HepG2 (cell line): ENCODE measurements around the gene KLC4. TPM values are rescaled to one million over a fixed set of nuclear protein-coding genes. Genes with fewer than 3 reads are reported as not detected.

Source experiments
- ATM ChIP-seq: fragments of 450-650 bp; IDR thresholded peaks from 2 replicates; pipeline ENCODE4 v1.7.1; 2017; ENCODE audit warnings: mild to moderate bottlenecking, borderline replicate concordance
- CBX1 ChIP-seq: IDR thresholded peaks from one replicate; pipeline ENCODE4 v1.6.1; 2016; ENCODE audit warnings: antibody characterized with exemption, low read depth
- DBP ChIP-seq: sonication (generic); formaldehyde crosslinking; IDR thresholded peaks from 2 replicates; pipeline ENCODE4 v1.4.0; 2020; ENCODE audit warnings: missing genetic modification reagents; ENCODE audit errors: not compliant biosample characterization
- HNRNPLL ChIP-seq: fragments of 200-400 bp; formaldehyde crosslinking; IDR thresholded peaks from 2 replicates; pipeline ENCODE4 v1.6.1; 2017; ENCODE audit warnings: mild to moderate bottlenecking, low read depth, low read length; ENCODE audit not compliant: poor library complexity, severe bottlenecking
- JARID2 ChIP-seq: sonication (generic); formaldehyde crosslinking; IDR thresholded peaks from 2 replicates; pipeline ENCODE4 v1.8.1; 2023; ENCODE audit warnings: missing genetic modification reagents, inconsistent platforms; ENCODE audit not compliant: insufficient replicate concordance
- NKX3-1 ChIP-seq: sonication (generic); formaldehyde crosslinking; IDR thresholded peaks from 2 replicates; pipeline ENCODE4 v1.5.0; 2020; ENCODE audit warnings: missing genetic modification reagents
- NR3C1 ChIP-seq: sonication (generic); formaldehyde crosslinking; IDR thresholded peaks from 2 replicates; pipeline ENCODE4 v1.4.0; 2020; ENCODE audit warnings: missing genetic modification reagents
- RFXANK ChIP-seq: IDR thresholded peaks from 2 replicates; pipeline ENCODE4 v1.6.1; 2016
- SATB2 ChIP-seq: sonication (generic); formaldehyde crosslinking; IDR thresholded peaks from 2 replicates; pipeline ENCODE4 v1.5.0; 2020; ENCODE audit warnings: missing genetic modification reagents
- TCF12 ChIP-seq, 2 experiments: fragments of 450-650 bp in 1 of 2; sonication (generic) in 1 of 2; formaldehyde crosslinking in 1 of 2; IDR thresholded peaks; 2 replicates each; pipeline versions ENCODE4 v1.6.1 to v1.8.0; 2017 to 2022; ENCODE audit warnings: antibody characterized with exemption in 1 of 2, mild to moderate bottlenecking in 1 of 2, missing genetic modification reagents in 1 of 2, moderate library complexity in 1 of 2
- TGIF2 ChIP-seq: IDR thresholded peaks from 2 replicates; pipeline ENCODE4 v1.6.1; 2016; ENCODE audit warnings: control low read depth, missing compliant biosample characterization
- YY1 ChIP-seq: IDR thresholded peaks from 2 replicates; pipeline ENCODE4 v1.6.1; 2011; ENCODE audit warnings: low read length, low read depth, moderate library complexity, mild to moderate bottlenecking; ENCODE audit not compliant: insufficient read depth, insufficient replicate concordance
- ZBTB20 ChIP-seq: sonication (generic); formaldehyde crosslinking; IDR thresholded peaks from 2 replicates; pipeline ENCODE4 v1.8.1; 2023; ENCODE audit warnings: missing genetic modification reagents, low read depth, mild to moderate bottlenecking, borderline replicate concordance
- ZBTB7B ChIP-seq: sonication (generic); formaldehyde crosslinking; IDR thresholded peaks from 2 replicates; pipeline ENCODE4 v1.4.0; 2020; ENCODE audit warnings: missing genetic modification reagents
- ZFP36L1 ChIP-seq: sonication (generic); formaldehyde crosslinking; IDR thresholded peaks from 2 replicates; pipeline ENCODE4 v1.8.0; 2022; ENCODE audit warnings: mild to moderate bottlenecking, missing genetic modification reagents, moderate library complexity
- ZNF263 ChIP-seq: sonication (generic); formaldehyde crosslinking; IDR thresholded peaks from 2 replicates; pipeline ENCODE4 v1.4.0; 2020; ENCODE audit warnings: missing genetic modification reagents
- ZNF367 ChIP-seq: sonication (generic); formaldehyde crosslinking; IDR thresholded peaks from 2 replicates; pipeline ENCODE4 v1.4.0; 2020; ENCODE audit warnings: missing genetic modification reagents, borderline replicate concordance
- ZNF468 ChIP-seq: sonication (generic); formaldehyde crosslinking; IDR thresholded peaks from 2 replicates; pipeline ENCODE4 v1.8.0; 2022; ENCODE audit warnings: mild to moderate bottlenecking, moderate library complexity, missing genetic modification reagents
- ZNF550 ChIP-seq: sonication (generic); formaldehyde crosslinking; IDR thresholded peaks from 2 replicates; pipeline ENCODE4 v1.4.0; 2020; ENCODE audit warnings: mild to moderate bottlenecking, missing genetic modification reagents, borderline replicate concordance
- ZNF761 ChIP-seq: sonication (generic); formaldehyde crosslinking; conservative IDR thresholded peaks from 2 replicates; pipeline ENCODE4 v1.4.0; 2020; ENCODE audit warnings: mild to moderate bottlenecking, missing genetic modification reagents
- ZNF772 ChIP-seq: sonication (generic); formaldehyde crosslinking; IDR thresholded peaks from 2 replicates; pipeline ENCODE4 v1.5.0; 2020; ENCODE audit warnings: mild to moderate bottlenecking, missing genetic modification reagents
- ZNF792 ChIP-seq: IDR thresholded peaks from 2 replicates; pipeline ENCODE4 v1.6.1; 2016
- polyA plus RNA-seq, 8 experiments: library from polyadenylated mRNA; depleted of rRNA in 3 of 8; stranded (reverse) in 7 of 8; unstranded in 1 of 8; fragments of >200 nt; fragmentation: Illumina TruSeq in 4 of 8; extraction: Trizol in 4 of 8; gene quantifications; 2 replicates each; pipeline versions ENCODE4 v1.2.1 to v1.2.3, GENCODE V29; 2011 to 2016; ENCODE audit warnings: low read depth in 4 of 8, missing spikeins in 1 of 8, mixed read lengths in 1 of 8; ENCODE audit not compliant: insufficient read depth in 1 of 8
- total RNA-seq, 5 experiments: library from RNA; depleted of rRNA; stranded (reverse); fragments of >200 nt; fragmentation: Illumina TruSeq; extraction: Trizol; gene quantifications; 2 replicates each; pipeline ENCODE4 v1.2.3, GENCODE V29; 2016; ENCODE audit warnings: low read depth in 1 of 5
- TF ChIP-seq, protein P1 (sequence below): IDR thresholded peaks from 2 replicates; pipeline ENCODE4 v1.6.1; 2016; ENCODE audit warnings: missing compliant biosample characterization, missing genetic modification reagents, borderline replicate concordance
- TF ChIP-seq, protein P2 (sequence below): sonication (generic); formaldehyde crosslinking; IDR thresholded peaks from 2 replicates; pipeline ENCODE4 v1.8.0; 2022; ENCODE audit warnings: mild to moderate bottlenecking, missing genetic modification reagents; ENCODE audit not compliant: insufficient replicate concordance
- TF ChIP-seq, protein P3 (sequence below): IDR thresholded peaks from 2 replicates; pipeline ENCODE4 v1.6.1; 2016; ENCODE audit warnings: missing genetic modification reagents, missing compliant biosample characterization

KLC4 gene
- total and polyA plus RNA-seq, 2 of the 13 experiments (the other 11 are each of a cell fraction or from before 2014, with no cell fraction given) = 45.4 to 70.4 TPM

DNA sequence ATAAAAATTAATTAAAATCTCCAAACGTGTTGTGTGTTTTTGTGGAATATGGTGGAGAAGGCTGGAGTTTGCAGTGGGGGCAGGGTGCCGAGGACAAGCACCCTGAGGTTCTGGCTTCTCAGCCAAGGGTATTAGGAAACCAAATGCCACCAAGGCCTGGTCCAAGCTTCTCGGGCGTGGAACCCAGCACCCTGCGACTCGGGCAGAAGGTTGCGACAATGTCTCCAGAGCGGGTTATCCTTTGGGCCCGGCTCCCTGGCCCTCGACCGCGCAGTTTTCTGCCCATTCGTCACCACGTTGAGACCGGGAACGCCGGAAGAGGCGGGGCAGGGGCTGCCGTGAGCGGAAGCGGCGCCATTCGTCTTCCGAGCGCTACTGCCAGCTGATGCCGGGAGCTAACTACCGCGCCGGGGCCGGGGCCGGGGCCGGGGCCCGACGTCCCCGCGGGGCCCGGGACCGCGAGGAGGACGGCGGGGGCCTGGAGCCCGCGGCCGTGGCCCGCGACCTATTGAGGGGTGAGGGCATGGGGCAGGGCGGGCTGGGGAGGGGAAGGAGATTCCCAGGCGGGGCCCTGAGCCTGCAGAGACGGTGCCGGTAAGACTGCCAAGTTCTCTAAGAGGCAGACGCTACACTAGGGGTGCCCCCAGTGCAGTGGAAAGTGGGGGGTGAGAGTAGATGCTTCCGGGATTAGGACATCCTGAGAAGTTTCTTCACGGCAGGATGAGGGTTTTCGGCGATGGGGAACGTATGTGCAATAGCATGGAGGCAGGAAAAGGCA, 38.0 kb upstream of the KLC4 start, which contains the start of gene RRP36 (continued):
- TF ChIP-seq, protein P1, sequence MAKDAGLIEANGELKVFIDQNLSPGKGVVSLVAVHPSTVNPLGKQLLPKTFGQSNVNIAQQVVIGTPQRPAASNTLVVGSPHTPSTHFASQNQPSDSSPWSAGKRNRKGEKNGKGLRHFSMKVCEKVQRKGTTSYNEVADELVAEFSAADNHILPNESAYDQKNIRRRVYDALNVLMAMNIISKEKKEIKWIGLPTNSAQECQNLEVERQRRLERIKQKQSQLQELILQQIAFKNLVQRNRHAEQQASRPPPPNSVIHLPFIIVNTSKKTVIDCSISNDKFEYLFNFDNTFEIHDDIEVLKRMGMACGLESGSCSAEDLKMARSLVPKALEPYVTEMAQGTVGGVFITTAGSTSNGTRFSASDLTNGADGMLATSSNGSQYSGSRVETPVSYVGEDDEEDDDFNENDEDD = peak; percentile 73; the same call in 1 of the 2 replicates
- TF ChIP-seq ZBTB7B (CRISPR knock-in tag) = no peak
- TF ChIP-seq TGIF2 (CRISPR knock-in tag) = peak; percentile 63; the same call in 1 of the 2 replicates
- TF ChIP-seq ATM = no peak
- no peak for TF ChIP-seq RFXANK (CRISPR knock-in tag)
- no peak for TF ChIP-seq NR3C1
- TF ChIP-seq HNRNPLL = peak; percentile 73
- no peak for TF ChIP-seq ZNF550
- peak; percentile 19; the same call in 1 of the 2 replicates for TF ChIP-seq ZNF263 (CRISPR knock-in tag)
- TF ChIP-seq ZNF367 (CRISPR knock-in tag) = peak; percentile 78; the same call in 1 of the 2 replicates
- TF ChIP-seq JARID2 = no peak
- TF ChIP-seq TCF12 (IDR thresholded peaks at IDR 0.05) = no peak
- 0 out of 2 replicates have a peak, but pooled peaks have one; percentile 17 for TF ChIP-seq TCF12 (CRISPR knock-in tag; IDR thresholded peaks at IDR 0.05)
- TF ChIP-seq NKX3-1 (CRISPR knock-in tag) = peak; percentile 75; the same call in 1 of the 2 replicates
- no peak; the same call in 1 of the 2 replicates for TF ChIP-seq ZNF772 (CRISPR knock-in tag)
- TF ChIP-seq ZNF792 (CRISPR knock-in tag) = no peak
- 0 out of 2 replicates have a peak, but pooled peaks have one; percentile 27 for TF ChIP-seq SATB2 (CRISPR knock-in tag)
- TF ChIP-seq, protein P2, sequence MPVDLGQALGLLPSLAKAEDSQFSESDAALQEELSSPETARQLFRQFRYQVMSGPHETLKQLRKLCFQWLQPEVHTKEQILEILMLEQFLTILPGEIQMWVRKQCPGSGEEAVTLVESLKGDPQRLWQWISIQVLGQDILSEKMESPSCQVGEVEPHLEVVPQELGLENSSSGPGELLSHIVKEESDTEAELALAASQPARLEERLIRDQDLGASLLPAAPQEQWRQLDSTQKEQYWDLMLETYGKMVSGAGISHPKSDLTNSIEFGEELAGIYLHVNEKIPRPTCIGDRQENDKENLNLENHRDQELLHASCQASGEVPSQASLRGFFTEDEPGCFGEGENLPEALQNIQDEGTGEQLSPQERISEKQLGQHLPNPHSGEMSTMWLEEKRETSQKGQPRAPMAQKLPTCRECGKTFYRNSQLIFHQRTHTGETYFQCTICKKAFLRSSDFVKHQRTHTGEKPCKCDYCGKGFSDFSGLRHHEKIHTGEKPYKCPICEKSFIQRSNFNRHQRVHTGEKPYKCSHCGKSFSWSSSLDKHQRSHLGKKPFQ = no peak
- TF ChIP-seq, protein P3, sequence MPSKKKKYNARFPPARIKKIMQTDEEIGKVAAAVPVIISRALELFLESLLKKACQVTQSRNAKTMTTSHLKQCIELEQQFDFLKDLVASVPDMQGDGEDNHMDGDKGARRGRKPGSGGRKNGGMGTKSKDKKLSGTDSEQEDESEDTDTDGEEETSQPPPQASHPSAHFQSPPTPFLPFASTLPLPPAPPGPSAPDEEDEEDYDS (CRISPR knock-in tag) = peak; percentile 54; the same call in 1 of the 2 replicates
- TF ChIP-seq YY1 = peak; percentile 94
- TF ChIP-seq ZFP36L1 (CRISPR knock-in tag) = 0 out of 2 replicates have a peak, but pooled peaks have one; percentile 51
- TF ChIP-seq ZNF761 (CRISPR knock-in tag) = no peak
- no peak for TF ChIP-seq ZBTB20
- peak; percentile 74 for TF ChIP-seq DBP (CRISPR knock-in tag)
- TF ChIP-seq ZNF468 (CRISPR knock-in tag) = 0 out of 2 replicates have a peak, but pooled peaks have one; percentile 52
- peak; percentile 54 for TF ChIP-seq CBX1
